Measurements from ENCODE around the gene BMP2.

Gene BMP2

GRCh38 chr20:6768228-6769140, 998 bp downstream of the BMP2 start:
- no peak for DNase-seq (ENCODE audit: low read depth)

GRCh38 chr20:6769903-6770785, 2.7 kb downstream of the BMP2 start:
- no peak for DNase-seq (ENCODE audit: low read depth)

GRCh38 chr20:6770786-6771100, 3.3 kb downstream of the BMP2 start:
- no peak for DNase-seq (ENCODE audit: low read depth)

- no peak for DNase-seq (ENCODE audit: low read depth)
Measured at GRCh38 chr20:6780433-6781190, 13.1 kb downstream of the BMP2 start.

GRCh38 chr20:6783752-6784151, 16.3 kb downstream of the BMP2 start:
- no peak for DNase-seq (ENCODE audit: low read depth)

GRCh38 chr20:6784210-6784631, 16.7 kb downstream of the BMP2 start:
- no peak for DNase-seq (ENCODE audit: low read depth)

- DNase-seq (ENCODE audit: low read depth), result no peak
Measured at GRCh38 chr20:6784767-6785166, 17.3 kb downstream of the BMP2 start.

GRCh38 chr20:6786548-6786947, 19.1 kb downstream of the BMP2 start:
- DNase-seq (ENCODE audit: low read depth), result no peak

- DNase-seq (ENCODE audit: low read depth), result no peak
Measured at GRCh38 chr20:6792789-6793188, 25.3 kb downstream of the BMP2 start.

GRCh38 chr20:6802227-6802626, 34.7 kb downstream of the BMP2 start:
- no peak for DNase-seq (ENCODE audit: low read depth)

GRCh38 chr20:6806275-6806674, 38.8 kb downstream of the BMP2 start:
- DNase-seq (ENCODE audit: low read depth), result no peak

- DNase-seq (ENCODE audit: low read depth), result no peak
Measured at GRCh38 chr20:6811262-6812035, 44.0 kb downstream of the BMP2 start.

GRCh38 chr20:6812530-6812929, 45.0 kb downstream of the BMP2 start:
- DNase-seq (ENCODE audit: low read depth), result no peak

GRCh38 chr20:6814945-6815344, 47.5 kb downstream of the BMP2 start:
- no peak for DNase-seq (ENCODE audit: low read depth)

GRCh38 chr20:6818033-6818808, 50.7 kb downstream of the BMP2 start:
- DNase-seq (ENCODE audit: low read depth), result no peak

- no peak for DNase-seq (ENCODE audit: low read depth)
Measured at GRCh38 chr20:6819599-6819998, 52.1 kb downstream of the BMP2 start.

- DNase-seq (ENCODE audit: low read depth), result no peak
Measured at GRCh38 chr20:6824401-6824800, 56.9 kb downstream of the BMP2 start.

GRCh38 chr20:6827472-6827871, 60.0 kb downstream of the BMP2 start:
- no peak for DNase-seq (ENCODE audit: low read depth)

- no peak for DNase-seq (ENCODE audit: low read depth)
Measured at GRCh38 chr20:6828794-6829423, 61.4 kb downstream of the BMP2 start.

- DNase-seq (ENCODE audit: low read depth), result no peak
Measured at GRCh38 chr20:6829510-6830116, 62.1 kb downstream of the BMP2 start.

Measured in activated T-cell treated with anti-CD3 and anti-CD28 coated beads for 1 hour (primary cell).